NOMO-1 (cell line): ENCODE measurements around the gene LARGE1.

Experiments
- DNase-seq, 2 experiments: peaks; one replicate each; lab custom pipeline; 2025; ENCODE audit not compliant: unreplicated experiment in 2 of 2; lab: John Stamatoyannopoulos, UW

LARGE1 gene

GRCh38 chr22:33785283-33785968, 134.8 kb downstream of the LARGE1 start:
- DNase-seq, result no peak

- no peak for DNase-seq
Measured at GRCh38 chr22:33781411-33781810, 138.9 kb downstream of the LARGE1 start.

GRCh38 chr22:33780531-33781136, 139.6 kb downstream of the LARGE1 start:
- DNase-seq, result no peak

- no peak for DNase-seq
Measured at GRCh38 chr22:33779243-33779642, 141.0 kb downstream of the LARGE1 start.

- no peak for DNase-seq
Measured at GRCh38 chr22:33776491-33776890, 143.8 kb downstream of the LARGE1 start.

GRCh38 chr22:33774781-33775180, 145.5 kb downstream of the LARGE1 start:
- no peak for DNase-seq

- DNase-seq, result no peak
Measured at GRCh38 chr22:33772745-33773144, 147.5 kb downstream of the LARGE1 start.

GRCh38 chr22:33771136-33771535, 149.1 kb downstream of the LARGE1 start:
- DNase-seq, result no peak

GRCh38 chr22:33770723-33771122, 149.6 kb downstream of the LARGE1 start:
- no peak for DNase-seq

- DNase-seq, result no peak
Measured at GRCh38 chr22:33766091-33766490, 154.2 kb downstream of the LARGE1 start.

- no peak for DNase-seq
Measured at GRCh38 chr22:33758961-33759360, 161.3 kb downstream of the LARGE1 start.

- no peak for DNase-seq
Measured at GRCh38 chr22:33757802-33758483, 162.3 kb downstream of the LARGE1 start.

GRCh38 chr22:33757041-33757801, 163.1 kb downstream of the LARGE1 start:
- no peak for DNase-seq

GRCh38 chr22:33756508-33756949, 163.7 kb downstream of the LARGE1 start:
- no peak for DNase-seq

- no peak for DNase-seq
Measured at GRCh38 chr22:33748714-33749113, 171.6 kb downstream of the LARGE1 start.

- DNase-seq, result no peak
Measured at GRCh38 chr22:33747576-33748180, 172.6 kb downstream of the LARGE1 start.

GRCh38 chr22:33747029-33747428, 173.2 kb downstream of the LARGE1 start:
- no peak for DNase-seq

- no peak for DNase-seq
Measured at GRCh38 chr22:33746501-33746928, 173.8 kb downstream of the LARGE1 start.

- DNase-seq, result no peak
Measured at GRCh38 chr22:33745501-33745900, 174.8 kb downstream of the LARGE1 start.

- DNase-seq, result no peak
Measured at GRCh38 chr22:33743756-33744155, 176.5 kb downstream of the LARGE1 start.

GRCh38 chr22:33741025-33741424, 179.3 kb downstream of the LARGE1 start:
- no peak for DNase-seq
